ENCODE results near the gene DENND4B.

The DENND4B gene

GRCh38 chr1:153968000-153968363 is 21.5 kb upstream of the DENND4B start:
- no peak for DNase-seq

- peak; percentile 91 for DNase-seq
These were observed 20.8 kb upstream of the DENND4B start, which contains the start of gene CREB3L4 for GRCh38 chr1:153967107-153967999. Gene CREB3L4 (plus strand): TSS chr1:153967902. CDS start chr1:153968526, 624 bp downstream.

- no peak for DNase-seq
These were observed 17.4 kb upstream of the DENND4B start for GRCh38 chr1:153963850-153964331.

- peak; percentile 82 for DNase-seq
These were observed 16.7 kb upstream of the DENND4B start, which contains the start of gene SLC39A1 for GRCh38 chr1:153963030-153963849. Gene SLC39A1 (minus strand): TSS chr1:153963537. CDS start chr1:153962715, 822 bp downstream.

- no peak for DNase-seq
These were observed 15.8 kb upstream of the DENND4B start for GRCh38 chr1:153962088-153963029.

GRCh38 chr1:153961421-153961820 is 14.9 kb upstream of the DENND4B start:
- no peak for DNase-seq

- no peak for DNase-seq
These were observed 13.7 kb upstream of the DENND4B start for GRCh38 chr1:153960206-153960605.

GRCh38 chr1:153959454-153959853 is 12.9 kb upstream of the DENND4B start:
- DNase-seq: no peak

GRCh38 chr1:153958961-153959260 is 12.4 kb upstream of the DENND4B start:
- no peak for DNase-seq

GRCh38 chr1:153958111-153958960 is 11.8 kb upstream of the DENND4B start, which contains the start of gene CRTC2:
Gene CRTC2 (minus strand): TSS chr1:153958612. CDS start chr1:153958497, 115 bp downstream.
- peak; percentile 89 for DNase-seq

- DNase-seq: no peak
These were observed 11.2 kb upstream of the DENND4B start for GRCh38 chr1:153957744-153958110.

- no peak for DNase-seq
These were observed 10.6 kb upstream of the DENND4B start for GRCh38 chr1:153956997-153957715.

- no peak for DNase-seq
These were observed 8.3 kb upstream of the DENND4B start for GRCh38 chr1:153954826-153955225.

- DNase-seq: no peak
These were observed 7.4 kb upstream of the DENND4B start for GRCh38 chr1:153953859-153954365.

GRCh38 chr1:153951801-153952200 is 5.3 kb upstream of the DENND4B start:
- no peak for DNase-seq

- no peak for DNase-seq
These were observed 4.7 kb upstream of the DENND4B start for GRCh38 chr1:153951183-153951582.

GRCh38 chr1:153945795-153946621 is 510 bp downstream of the DENND4B start:
- no peak for DNase-seq

GRCh38 chr1:153945131-153945794 is 1.3 kb downstream of the DENND4B start:
- no peak for DNase-seq

GRCh38 chr1:153944827-153945117 is 1.7 kb downstream of the DENND4B start:
- no peak for DNase-seq
